B cell (primary cell): Measurements from ENCODE around the gene NUBPL. TPM values are rescaled to one million over a fixed set of nuclear protein-coding genes. Genes with fewer than 3 reads are reported as not detected.
"Not testable (repeated sequence)": the region's sequence is repeated elsewhere in the genome, so short reads cannot be mapped to it uniquely, and the experiment has no call there.

Experiments used
- ATAC-seq: fragments of 200-7000 bp; cut with Tn5 transposase; one replicate; pipeline ENCODE4 v1.10.0; 2021; ENCODE audit warnings: low read depth, mild to moderate bottlenecking, moderate number of reproducible peaks, moderate library complexity
- CTCF ChIA-PET: fragments of 350-600 bp; sonication (Branson Sonifier 250); formaldehyde crosslinking; loops from one replicate; lab custom pipeline; 2021; ENCODE audit warnings: antibody characterized with exemption, inconsistent platforms; lab: Charles Lee
- POLR2A ChIA-PET: fragments of 350-600 bp; sonication (Branson Sonifier 250); formaldehyde crosslinking; loops from one replicate; lab custom pipeline; 2021; ENCODE audit warnings: antibody characterized with exemption; lab: Charles Lee
- DNase-seq: peaks from one replicate; pipeline ENCODE4 v3.0.0; 2013
- H2AFZ ChIP-seq: 2 replicates; pipeline ENCODE4 v1.6.1; 2012; ENCODE audit warnings: mild to moderate bottlenecking, low read depth, low read length; ENCODE audit not compliant: insufficient read depth, poor library complexity, severe bottlenecking
- H3K27ac ChIP-seq, 2 donors: 1 replicate in 1 of 2; 2 replicates in 1 of 2; pipeline ENCODE4 v1.5.1; 2012 to 2013; ENCODE audit warnings: low read length in 2 of 2, mild to moderate bottlenecking in 2 of 2, moderate library complexity in 1 of 2
- H3K27me3 ChIP-seq, 4 experiments: fragments of 200-600 bp in 1 of 4; sonication (generic) in 1 of 4; replicated peaks in 1 of 4; 1 replicate in 2 of 4; 2 replicates in 2 of 4; pipeline versions ENCODE4 v1.6.1 to v1.7.0; 2013 to 2016; ENCODE audit warnings: low read length in 3 of 4, mild to moderate bottlenecking in 2 of 4, mixed read lengths in 1 of 4, moderate library complexity in 1 of 4; ENCODE audit not compliant: insufficient read depth in 4 of 4, control insufficient read depth in 3 of 4; ENCODE audit errors: control extremely low read depth in 1 of 4
- H3K36me3 ChIP-seq, 2 experiments: replicated peaks in 1 of 2; 1 replicate in 1 of 2; 2 replicates in 1 of 2; pipeline versions ENCODE4 v1.6.1 to v1.7.1; 2013; ENCODE audit warnings: low read length in 1 of 2; ENCODE audit not compliant: insufficient read depth in 2 of 2, control insufficient read depth in 1 of 2; ENCODE audit errors: control extremely low read depth in 1 of 2, extremely low read depth in 1 of 2
- H3K4me1 ChIP-seq, 2 donors: fragments of 200-600 bp in 1 of 2; sonication (generic) in 1 of 2; 1 replicate in 1 of 2; 2 replicates in 1 of 2; pipeline versions ENCODE4 v1.5.1 to v1.6.1; 2013 to 2017; ENCODE audit warnings: low read length in 2 of 2; ENCODE audit not compliant: control insufficient read depth in 2 of 2, insufficient read depth in 2 of 2
- H3K4me2 ChIP-seq: replicated peaks from 2 replicates; pipeline ENCODE3; 2012; ENCODE audit warnings: mild to moderate bottlenecking, low read depth, low read length; ENCODE audit not compliant: poor library complexity, severe bottlenecking
- H3K4me3 ChIP-seq, 5 experiments: fragments of 200-600 bp in 1 of 5; sonication (generic) in 1 of 5; 1 replicate in 3 of 5; 2 replicates in 2 of 5; pipeline versions ENCODE4 v1.5.1 to v1.7.0; 2011 to 2016; ENCODE audit warnings: low read length in 4 of 5, mild to moderate bottlenecking in 4 of 5, low read depth in 2 of 5, control low read depth in 1 of 5, moderate library complexity in 1 of 5; ENCODE audit not compliant: insufficient read depth in 1 of 5; ENCODE audit errors: control extremely low read depth in 1 of 5, extremely low read depth in 1 of 5
- H3K79me2 ChIP-seq: fragments of 200-600 bp; sonication (generic); one replicate; pipeline ENCODE4 v1.6.0; 2016; ENCODE audit warnings: low read length; ENCODE audit not compliant: control insufficient read depth, insufficient read depth
- H3K9ac ChIP-seq: fragments of 200-600 bp; sonication (generic); 2 replicates; pipeline ENCODE4 v1.6.1; 2017; ENCODE audit warnings: mild to moderate bottlenecking, low read length, moderate library complexity
- H3K9me3 ChIP-seq, 3 donors: one replicate each; pipeline versions ENCODE4 v1.6.1 to v1.7.1; 2013; ENCODE audit warnings: low read length in 2 of 3; ENCODE audit not compliant: control insufficient read depth in 2 of 3, insufficient read depth in 1 of 3; ENCODE audit errors: control extremely low read depth in 1 of 3
- H4K20me1 ChIP-seq: 2 replicates; pipeline ENCODE4 v1.6.0; 2012; ENCODE audit warnings: mild to moderate bottlenecking, low read length; ENCODE audit not compliant: insufficient read depth, control insufficient read depth, poor library complexity, severe bottlenecking
- H3K27ac Mint-ChIP-seq: one replicate; pipeline ENCODE4 v1.8.0; 2021; ENCODE audit warnings: mixed read lengths
- H3K27me3 Mint-ChIP-seq: one replicate; pipeline ENCODE4 v1.8.0; 2021; ENCODE audit warnings: mixed read lengths
- H3K4me1 Mint-ChIP-seq: one replicate; pipeline ENCODE4 v1.8.0; 2021; ENCODE audit warnings: mixed read lengths
- H3K4me3 Mint-ChIP-seq: one replicate; pipeline ENCODE4 v1.8.0; 2021; ENCODE audit warnings: mixed read lengths
- H3K9me3 Mint-ChIP-seq: one replicate; pipeline ENCODE4 v1.8.0; 2022; ENCODE audit warnings: mixed read lengths; ENCODE audit not compliant: insufficient read depth
- EZH2 ChIP-seq: IDR thresholded peaks from 2 replicates; pipeline ENCODE4 v1.6.1; 2012; ENCODE audit warnings: borderline replicate concordance, low read depth, mild to moderate bottlenecking, moderate library complexity, low read length; ENCODE audit not compliant: insufficient read depth, poor library complexity, severe bottlenecking
- WGBS: methylation state at CpG from one replicate; pipeline ENCODE4 v1.1.5; 2013; ENCODE audit warnings: missing lambda C conversion rate; ENCODE audit not compliant: insufficient coverage; 5-methylcytosine and 5-hydroxymethylcytosine counted together
- intact Hi-C: fragments of 100-400 bp; cut with micrococcal nuclease; formaldehyde crosslinking; loops from one replicate; pipeline ENCODE4 v1.10.0; 2022
- polyA plus RNA-seq: library from polyadenylated mRNA; depleted of rRNA; stranded (reverse); fragments of >200 nt; gene quantifications from 2 replicates; pipeline ENCODE4 v1.2.3, GENCODE V29; 2012
- total RNA-seq, 2 donors: library from RNA; stranded (reverse); fragments of 120-200 nt in 1 of 2; gene quantifications; 1 replicate in 1 of 2; 2 replicates in 1 of 2; pipeline versions ENCODE4 v1.2.3 to v1.2.4, GENCODE V29; 2013 to 2022
- TF ChIP-seq, protein P1 (sequence below): fragments of 200-600 bp; IDR thresholded peaks from one replicate; pipeline ENCODE4 v1.8.0; 2022; ENCODE audit warnings: antibody characterized with exemption, mild to moderate bottlenecking

Gene NUBPL
- total and polyA plus RNA-seq, 2 donors (not counting 1 experiment from before 2014, with no cell fraction given): 1.9 to 14.2 TPM

- ATAC-seq (no peak), DNase-seq (no peak)
- no peak for TF ChIP-seq EZH2
- TF ChIP-seq, protein P1, sequence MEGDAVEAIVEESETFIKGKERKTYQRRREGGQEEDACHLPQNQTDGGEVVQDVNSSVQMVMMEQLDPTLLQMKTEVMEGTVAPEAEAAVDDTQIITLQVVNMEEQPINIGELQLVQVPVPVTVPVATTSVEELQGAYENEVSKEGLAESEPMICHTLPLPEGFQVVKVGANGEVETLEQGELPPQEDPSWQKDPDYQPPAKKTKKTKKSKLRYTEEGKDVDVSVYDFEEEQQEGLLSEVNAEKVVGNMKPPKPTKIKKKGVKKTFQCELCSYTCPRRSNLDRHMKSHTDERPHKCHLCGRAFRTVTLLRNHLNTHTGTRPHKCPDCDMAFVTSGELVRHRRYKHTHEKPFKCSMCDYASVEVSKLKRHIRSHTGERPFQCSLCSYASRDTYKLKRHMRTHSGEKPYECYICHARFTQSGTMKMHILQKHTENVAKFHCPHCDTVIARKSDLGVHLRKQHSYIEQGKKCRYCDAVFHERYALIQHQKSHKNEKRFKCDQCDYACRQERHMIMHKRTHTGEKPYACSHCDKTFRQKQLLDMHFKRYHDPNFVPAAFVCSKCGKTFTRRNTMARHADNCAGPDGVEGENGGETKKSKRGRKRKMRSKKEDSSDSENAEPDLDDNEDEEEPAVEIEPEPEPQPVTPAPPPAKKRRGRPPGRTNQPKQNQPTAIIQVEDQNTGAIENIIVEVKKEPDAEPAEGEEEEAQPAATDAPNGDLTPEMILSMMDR: no peak
- Histone ChIP-seq H3K4me3 (no peak overlapping the region), H3K9ac (no peak overlapping the region), H3K79me2 (no peaks in the 10 kb centered on the region), H3K27ac (no peak overlapping the region), H3K27me3 (no peaks in the 10 kb centered on the region), H3K36me3 (no peaks in the 10 kb centered on the region), H3K4me1 (no peaks in the 10 kb centered on the region), H3K4me2 (no peak overlapping the region), H2AFZ (no peak overlapping the region), H4K20me1 (no peaks in the 10 kb centered on the region), H3K9me3 (no peaks in the 10 kb centered on the region)
- POLR2A ChIA-PET: no interaction called here
- H3K27me3 Mint-ChIP-seq: no peaks in the 10 kb centered on the region
- no peak overlapping the region for H3K27ac Mint-ChIP-seq
- intact Hi-C loops: no loop called here
- CTCF ChIA-PET: interaction anchor here (0.6 kb wide), 1 partner anchor 1135 kb away, joined by 3 read pairs; no protein-coding TSS in a partner anchor
- H3K4me1 Mint-ChIP-seq: no peaks in the 10 kb centered on the region
- no peak overlapping the region for H3K4me3 Mint-ChIP-seq
- no peaks in the 10 kb centered on the region for H3K9me3 Mint-ChIP-seq
These were observed 231.5 kb downstream of the NUBPL start for GRCh38 chr14:31792726-31793125.

DNA sequence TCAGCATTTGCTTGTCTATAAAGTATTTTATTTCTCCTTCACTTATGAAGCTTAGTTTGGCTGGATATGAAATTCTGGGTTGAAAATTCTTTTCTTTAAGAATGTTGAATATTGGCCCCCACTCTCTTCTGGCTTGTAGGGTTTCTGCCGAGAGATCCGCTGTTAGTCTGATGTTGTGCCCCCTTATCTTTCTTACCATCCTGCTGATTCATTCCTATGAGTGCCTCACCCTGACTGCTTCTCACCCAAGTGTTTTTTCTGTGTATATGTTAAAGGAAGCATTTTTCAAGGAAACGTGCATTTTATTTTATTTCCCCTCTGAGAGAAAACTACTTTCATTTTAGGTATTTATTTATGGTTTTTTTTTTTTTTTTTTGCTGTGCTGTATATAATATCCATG lies 236.7 kb downstream of the NUBPL start:
- DNase-seq, H3K4me3 Mint-ChIP-seq, H4K20me1 ChIP-seq, H3K4me1 Mint-ChIP-seq, H3K4me1 ChIP-seq, H3K4me3 ChIP-seq, H3K9ac ChIP-seq, H3K27me3 ChIP-seq, H2AFZ ChIP-seq, POLR2A ChIA-PET, CTCF ChIA-PET, intact Hi-C loops, H3K9me3 ChIP-seq, H3K27me3 Mint-ChIP-seq, H3K36me3 ChIP-seq, H3K27ac Mint-ChIP-seq, ATAC-seq, H3K79me2 ChIP-seq, H3K27ac ChIP-seq, H3K9me3 Mint-ChIP-seq, H3K4me2 ChIP-seq: not testable (repeated sequence)
- WGBS: no CpG with 5 or more reads among the region's 3 CpGs
